Tibial nerve (tissue), 4 donors: ENCODE measurements around the gene PLEKHA6. TPM values are rescaled to one million over a fixed set of nuclear protein-coding genes. Genes with fewer than 3 reads are reported as not detected.

Source experiments
- DNase-seq, 2 donors: peaks; one replicate each; pipeline ENCODE4 v3.0.0-alpha.2; 2019; ENCODE audit warnings: low spot score in 2 of 2
- H3K27ac ChIP-seq, 4 donors: fragments of 200-600 bp; sonication (generic) in 3 of 4; one replicate each; pipeline ENCODE4 v1.5.1; 2017 to 2019; ENCODE audit warnings: mild to moderate bottlenecking in 1 of 4
- H3K27me3 ChIP-seq, 2 donors: fragments of 200-600 bp; sonication (generic) in 1 of 2; one replicate each; pipeline versions ENCODE4 v1.5.1 to v1.6.0; 2017 to 2019
- H3K36me3 ChIP-seq, 3 donors: fragments of 200-600 bp; sonication (generic); one replicate each; pipeline ENCODE4 v1.5.1; 2018 to 2019
- H3K4me1 ChIP-seq, 4 donors: fragments of 200-600 bp; sonication (generic) in 3 of 4; one replicate each; pipeline ENCODE4 v1.5.1; 2017 to 2019
- H3K4me3 ChIP-seq, 4 donors: fragments of 200-600 bp; sonication (generic) in 3 of 4; one replicate each; pipeline ENCODE4 v1.5.1; 2017 to 2019; ENCODE audit warnings: mild to moderate bottlenecking in 1 of 4, moderate library complexity in 1 of 4
- H3K9me3 ChIP-seq, 4 donors: fragments of 200-600 bp; sonication (generic) in 3 of 4; one replicate each; pipeline ENCODE4 v1.5.1; 2017 to 2019
- CTCF ChIP-seq, 5 experiments: fragments of 200-600 bp in 3 of 5; fragments of 450-650 bp in 2 of 5; sonication (generic) in 3 of 5; IDR thresholded peaks; one replicate each; pipeline ENCODE4 v1.5.1; 2016 to 2019; ENCODE audit warnings: antibody characterized with exemption in 5 of 5, mild to moderate bottlenecking in 3 of 5, moderate library complexity in 2 of 5
- EP300 ChIP-seq, 2 donors: sonication (generic); formaldehyde crosslinking; IDR thresholded peaks; one replicate each; pipeline ENCODE4 v1.6.1; 2017; ENCODE audit warnings: antibody characterized with exemption in 2 of 2, mild to moderate bottlenecking in 1 of 2
- POLR2A ChIP-seq, 2 donors: fragments of 450-650 bp; IDR thresholded peaks; one replicate each; pipeline ENCODE4 v1.6.1; 2017; ENCODE audit warnings: antibody characterized with exemption in 2 of 2, mild to moderate bottlenecking in 2 of 2, moderate library complexity in 2 of 2
- WGBS, 2 donors: methylation state at CpG; one replicate each; pipeline ENCODE4 v1.1.5; 2018; 5-methylcytosine and 5-hydroxymethylcytosine counted together
- total RNA-seq, 4 donors: library from RNA; depleted of rRNA; stranded (reverse); fragments of >200 nt; gene quantifications; one replicate each; pipeline ENCODE4 v1.1.0, GENCODE V29; 2016

PLEKHA6 gene
- total RNA-seq, 4 donors from 2014 or later: 6.6 to 13.9 (median 12.1) TPM

DNA sequence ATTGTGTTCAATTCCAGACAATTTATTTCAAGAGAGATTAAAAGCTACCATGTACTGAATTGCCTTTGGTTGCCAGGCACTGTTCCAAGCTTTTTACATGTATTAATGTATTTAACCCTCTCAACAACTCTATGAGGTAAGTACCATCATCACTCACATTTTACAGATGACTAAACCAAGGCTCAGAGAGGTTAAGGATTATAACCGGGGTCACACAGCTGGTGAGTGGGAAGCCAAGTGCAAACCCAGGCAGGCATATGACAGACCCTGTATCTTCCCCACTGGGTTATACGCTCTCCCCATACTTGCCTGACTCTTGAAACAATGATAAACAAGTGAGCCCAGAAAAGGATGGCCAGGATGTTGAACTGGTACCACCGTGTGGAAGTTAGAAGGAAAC, 16.5 kb downstream of the PLEKHA6 start:
- 89% methylated on average over 3 of the region's 3 CpGs for WGBS, 2 donors
- Histone ChIP-seq H3K27ac (no peak overlapping the region), H3K4me3 (no peak overlapping the region), H3K4me1 (peaks cover 0 to 36% (median 0%) of the 10 kb centered on the region in 4 donors), H3K9me3 (no peaks in the 10 kb centered on the region), H3K27me3 (no peaks in the 10 kb centered on the region), H3K36me3 (no peaks in the 10 kb centered on the region)
- DNase-seq: no peak
- TF ChIP-seq CTCF (IDR thresholded peaks at IDR 0.05) (no peak), POLR2A (IDR thresholded peaks at IDR 0.05) (no peak), EP300 (IDR thresholded peaks at IDR 0.05) (no peak)

GRCh38 chr1:204342310-204342709, 17.4 kb downstream of the PLEKHA6 start:
- Histone ChIP-seq H3K27ac (no peak overlapping the region), H3K36me3 (no peaks in the 10 kb centered on the region), H3K4me3 (no peak overlapping the region), H3K27me3 (no peaks in the 10 kb centered on the region), H3K4me1 (peaks cover 0 to 33% (median 0%) of the 10 kb centered on the region in 4 donors), H3K9me3 (no peaks in the 10 kb centered on the region)
- DNase-seq: no peak
- WGBS, 2 donors: 90 to 92% methylated on average over 2 of the region's 2 CpGs
- TF ChIP-seq POLR2A (IDR thresholded peaks at IDR 0.05) (no peak), EP300 (IDR thresholded peaks at IDR 0.05) (no peak)

DNA sequence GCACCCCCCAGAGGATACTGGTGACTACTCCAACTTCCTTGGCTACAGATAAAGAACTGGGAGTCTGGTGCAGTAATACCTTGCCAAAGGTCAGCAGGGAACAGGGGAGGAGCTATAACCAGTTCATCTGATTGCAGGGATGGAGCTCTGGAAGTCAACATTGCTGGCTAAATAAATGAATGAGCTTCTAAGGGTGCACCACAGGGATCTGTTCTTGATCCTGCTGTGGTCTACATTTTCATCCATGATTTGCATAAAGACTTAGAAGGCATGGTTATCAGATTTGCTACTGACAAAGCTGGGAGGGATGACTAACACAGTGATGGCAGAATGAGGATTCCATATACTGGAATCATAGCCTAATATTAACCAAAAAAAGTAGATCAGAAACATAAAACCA, 18.3 kb downstream of the PLEKHA6 start:
- H3K27me3 ChIP-seq: no peaks in the 10 kb centered on the region
- no peak for TF ChIP-seq EP300 (IDR thresholded peaks at IDR 0.05)
- TF ChIP-seq CTCF (IDR thresholded peaks at IDR 0.05): no peak
- no peak for TF ChIP-seq POLR2A (IDR thresholded peaks at IDR 0.05)
- H3K4me1 ChIP-seq: peaks cover 0 to 33% (median 0%) of the 10 kb centered on the region in 4 donors

GRCh38 chr1:204340081-204340889, 19.4 kb downstream of the PLEKHA6 start:
- no peak for DNase-seq
- H3K4me3 ChIP-seq: no peak overlapping the region
- H3K27ac ChIP-seq: no peak overlapping the region
- peaks cover 0 to 29% (median 0%) of the 10 kb centered on the region in 4 donors for H3K4me1 ChIP-seq
- no peaks in the 10 kb centered on the region for H3K9me3 ChIP-seq
- TF ChIP-seq POLR2A (IDR thresholded peaks at IDR 0.05): no peak
- no peak for TF ChIP-seq CTCF (IDR thresholded peaks at IDR 0.05)
- no peak for TF ChIP-seq EP300 (IDR thresholded peaks at IDR 0.05)
- no peaks in the 10 kb centered on the region for H3K27me3 ChIP-seq
- WGBS, 2 donors: 55 to 60% methylated on average over 11 to 12 of the region's 12 CpGs
- H3K36me3 ChIP-seq: no peaks in the 10 kb centered on the region

More for the DNA sequence above, 18.3 kb downstream of the PLEKHA6 start:
- Histone ChIP-seq H3K27ac (no peak overlapping the region), H3K9me3 (no peaks in the 10 kb centered on the region), H3K4me3 (no peak overlapping the region), H3K36me3 (no peaks in the 10 kb centered on the region)
- no peak for DNase-seq

DNA sequence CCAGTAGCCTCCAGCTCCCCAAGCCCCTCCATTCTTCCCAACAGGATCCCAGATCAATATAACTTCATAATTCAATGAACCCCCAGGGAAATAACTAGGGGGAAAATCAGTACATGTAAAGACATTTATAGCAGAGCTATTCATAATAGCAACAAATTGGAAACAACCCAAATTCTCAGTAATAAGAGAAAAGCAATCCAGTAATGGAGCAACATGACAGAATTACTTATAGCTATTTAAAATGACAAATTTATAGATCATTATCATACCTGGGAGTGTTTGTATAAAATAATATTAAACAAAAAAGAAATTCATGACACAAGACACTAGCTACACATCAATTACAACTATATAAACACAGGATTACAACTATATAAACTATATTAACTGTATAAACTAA, 20.2 kb downstream of the PLEKHA6 start:
- DNase-seq: no peak
- Histone ChIP-seq H3K27me3 (no peaks in the 10 kb centered on the region), H3K27ac (no peak overlapping the region), H3K9me3 (no peaks in the 10 kb centered on the region), H3K4me3 (no peak overlapping the region), H3K36me3 (no peaks in the 10 kb centered on the region), H3K4me1 (peaks cover 0 to 27% (median 0%) of the 10 kb centered on the region in 4 donors)
- TF ChIP-seq CTCF (IDR thresholded peaks at IDR 0.05) (no peak), POLR2A (IDR thresholded peaks at IDR 0.05) (no peak), EP300 (IDR thresholded peaks at IDR 0.05) (no peak)
